Upper lobe of right lung (tissue), 1 donor: ENCODE results near the gene ERI3. TPM values are rescaled to one million over a fixed set of nuclear protein-coding genes. Genes with fewer than 3 reads are reported as not detected.
"Not testable (repeated sequence)": the region's sequence is repeated elsewhere in the genome, so short reads cannot be mapped to it uniquely, and the experiment has no call there.

ENCODE experiments used
- ATAC-seq: fragments of 200-7000 bp; cut with Tn5 transposase; one replicate; pipeline ENCODE4 v1.9.1; 2020; ENCODE audit warnings: mild to moderate bottlenecking, moderate library complexity
- DNase-seq: peaks from one replicate; pipeline ENCODE4 v3.0.0-alpha.2; 2020
- H3K27ac ChIP-seq: fragments of 200-600 bp; one replicate; pipeline ENCODE4 v1.8.0; 2022
- H3K27me3 ChIP-seq: fragments of 200-600 bp; one replicate; pipeline ENCODE4 v1.8.0; 2022; ENCODE audit warnings: mild to moderate bottlenecking
- H3K36me3 ChIP-seq: fragments of 200-600 bp; one replicate; pipeline ENCODE4 v1.8.0; 2022
- H3K4me1 ChIP-seq: fragments of 200-600 bp; one replicate; pipeline ENCODE4 v1.8.0; 2022
- H3K4me3 ChIP-seq: fragments of 200-600 bp; one replicate; pipeline ENCODE4 v1.8.0; 2022; ENCODE audit warnings: mild to moderate bottlenecking
- H3K9me3 ChIP-seq: fragments of 200-600 bp; one replicate; pipeline ENCODE4 v1.8.0; 2022
- intact Hi-C: fragments of 100-400 bp; cut with DNase I; formaldehyde crosslinking; loops from one replicate; pipeline ENCODE4 v1.11.0; 2022
- total RNA-seq: library from RNA; stranded (reverse); fragmentation: NEBNext Ultra II Directional; extraction: Animal tissue kit (Norgen Biotek cat#: 25700); gene quantifications from one replicate; pipeline ENCODE4 v1.2.1, GENCODE V29; 2021
- TF ChIP-seq, protein P1 (sequence below): fragments of 200-600 bp; IDR thresholded peaks from one replicate; pipeline ENCODE4 v1.8.0; 2022; ENCODE audit warnings: antibody characterized with exemption
- donor health status: DM: no; HTN: yes; CAD: no; lungs with severe emphysema.

Gene ERI3
- total RNA-seq, 1 donor from 2014 or later, result 41.7 TPM

GRCh38 chr1:44208226-44208625 lies 146.8 kb downstream of the ERI3 start:
- TF ChIP-seq, protein P1, sequence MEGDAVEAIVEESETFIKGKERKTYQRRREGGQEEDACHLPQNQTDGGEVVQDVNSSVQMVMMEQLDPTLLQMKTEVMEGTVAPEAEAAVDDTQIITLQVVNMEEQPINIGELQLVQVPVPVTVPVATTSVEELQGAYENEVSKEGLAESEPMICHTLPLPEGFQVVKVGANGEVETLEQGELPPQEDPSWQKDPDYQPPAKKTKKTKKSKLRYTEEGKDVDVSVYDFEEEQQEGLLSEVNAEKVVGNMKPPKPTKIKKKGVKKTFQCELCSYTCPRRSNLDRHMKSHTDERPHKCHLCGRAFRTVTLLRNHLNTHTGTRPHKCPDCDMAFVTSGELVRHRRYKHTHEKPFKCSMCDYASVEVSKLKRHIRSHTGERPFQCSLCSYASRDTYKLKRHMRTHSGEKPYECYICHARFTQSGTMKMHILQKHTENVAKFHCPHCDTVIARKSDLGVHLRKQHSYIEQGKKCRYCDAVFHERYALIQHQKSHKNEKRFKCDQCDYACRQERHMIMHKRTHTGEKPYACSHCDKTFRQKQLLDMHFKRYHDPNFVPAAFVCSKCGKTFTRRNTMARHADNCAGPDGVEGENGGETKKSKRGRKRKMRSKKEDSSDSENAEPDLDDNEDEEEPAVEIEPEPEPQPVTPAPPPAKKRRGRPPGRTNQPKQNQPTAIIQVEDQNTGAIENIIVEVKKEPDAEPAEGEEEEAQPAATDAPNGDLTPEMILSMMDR, result no peak
- no peaks in the 10 kb centered on the region for H3K36me3 ChIP-seq
- no peak for ATAC-seq
- no peak overlapping the region for H3K4me3 ChIP-seq
- H3K4me1 ChIP-seq, result peaks cover 9% of the 10 kb centered on the region
- intact Hi-C loops, result no loop called here
- no peak overlapping the region for H3K27ac ChIP-seq
- H3K27me3 ChIP-seq, result no peaks in the 10 kb centered on the region
- no peaks in the 10 kb centered on the region for H3K9me3 ChIP-seq
- no peak for DNase-seq

- H3K36me3 ChIP-seq, H3K27ac ChIP-seq, ATAC-seq, H3K4me1 ChIP-seq, H3K4me3 ChIP-seq, intact Hi-C loops, H3K27me3 ChIP-seq, H3K9me3 ChIP-seq, DNase-seq: not testable (repeated sequence)
These were observed 148.5 kb downstream of the ERI3 start for GRCh38 chr1:44206545-44206944.

DNA sequence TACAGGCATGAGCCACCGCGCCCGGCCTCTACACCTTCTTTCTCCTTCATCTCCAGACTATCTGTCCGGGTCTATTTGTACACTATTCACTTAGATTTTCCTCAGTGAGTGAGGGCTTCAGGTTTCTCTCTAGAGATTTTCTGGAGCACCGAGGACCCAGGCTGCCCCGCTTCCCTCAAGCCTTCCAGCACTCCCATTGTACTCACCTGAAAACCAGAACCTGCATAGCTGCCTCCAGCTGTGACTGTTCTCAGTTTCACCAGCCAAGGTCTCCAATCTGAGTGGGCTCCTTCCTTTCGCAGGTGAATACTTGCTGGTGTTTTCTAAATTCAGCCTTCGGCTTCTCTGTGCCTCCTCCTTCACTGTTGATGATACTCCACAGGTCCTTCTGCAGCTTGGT lies 154.7 kb downstream of the ERI3 start:
- no peaks in the 10 kb centered on the region for H3K9me3 ChIP-seq
- no peak overlapping the region for H3K4me3 ChIP-seq
- no peak for ATAC-seq
- H3K27me3 ChIP-seq, result no peaks in the 10 kb centered on the region
- TF ChIP-seq, protein P1, result no peak
- no peak overlapping the region for H3K27ac ChIP-seq
- H3K4me1 ChIP-seq, result no peaks in the 10 kb centered on the region
- no peaks in the 10 kb centered on the region for H3K36me3 ChIP-seq
- DNase-seq, result no peak
- intact Hi-C loops, result no loop called here

- Histone ChIP-seq H3K9me3 (no peaks in the 10 kb centered on the region), H3K27me3 (no peaks in the 10 kb centered on the region), H3K4me3 (no peak overlapping the region), H3K27ac (no peak overlapping the region), H3K36me3 (no peaks in the 10 kb centered on the region), H3K4me1 (no peaks in the 10 kb centered on the region)
- TF ChIP-seq, protein P1, result no peak
- intact Hi-C loops, result no loop called here
- DNase-seq (no peak), ATAC-seq (no peak)
These were observed 180.4 kb downstream of the ERI3 start for GRCh38 chr1:44174630-44175029.

Other genes starting within 250 kb of the ERI3 start
- 0.52 TPM for gene KLF17, start 236.4 kb downstream of the ERI3 start, total RNA-seq
- not detected for gene KLF18, start 213.6 kb downstream of the ERI3 start, total RNA-seq
- gene DMAP1, start 141.8 kb downstream of the ERI3 start, total RNA-seq, result 34.0 TPM
- 72.6 TPM for gene RNF220, start 50.0 kb upstream of the ERI3 start, total RNA-seq